ENCODE data around the gene CCL21. TPM values are rescaled to one million over a fixed set of nuclear protein-coding genes. Genes with fewer than 3 reads are reported as not detected.
"Not testable (repeated sequence)": the region's sequence is repeated elsewhere in the genome, so short reads cannot be mapped to it uniquely, and the experiment has no call there.

CCL21 gene
- not detected for total RNA-seq (2013)
- polyA plus RNA-seq: not detected
- polyA minus RNA-seq: not detected in 2 replicates
- 0 to 0.23 (median 0) reads per million in 11 experiments for total RNA-seq

- H3K27ac ChIP-seq (ENCODE audit: low read depth in 1 of 2, low read length in 2 of 2): no peak within 1 kb of the TSS
- H4K20me1 ChIP-seq (ENCODE audit: insufficient read depth, low read length): no peaks in the 10 kb centered on the region
- no peak within 1 kb of the TSS for H3K4me3 ChIP-seq (replicated peaks in 1 of 3; ENCODE audit: low read depth in 2 of 3, low read length in 3 of 3)
- H3K27me3 ChIP-seq (ENCODE audit: control insufficient read depth in 2 of 2, insufficient read depth in 2 of 2, low read length in 2 of 2): peaks cover 2 to 6% of the 10 kb centered on the region in 2 donors
- H3K79me2 ChIP-seq (ENCODE audit: insufficient read depth, low read length): no peaks in the 10 kb centered on the region
- intact Hi-C loops (cut with micrococcal nuclease): no loop called here
- no CpG with 5 or more reads among the region's 2 CpGs for WGBS (ENCODE audit: insufficient coverage)
- no peak within 1 kb of the TSS for H3K9ac ChIP-seq (ENCODE audit: insufficient read depth, low read length, poor library complexity, severe bottlenecking)
- no peak for TF ChIP-seq CTCF (IDR thresholded peaks at IDR 0.05)
- peaks cover 14 to 22% (median 21%) of the 10 kb centered on the region in 3 donors for H3K27me3 Mint-ChIP-seq (ENCODE audit: low read depth in 3 of 3)
- H3K4me2 ChIP-seq (replicated peaks; ENCODE audit: extremely low read depth, low read length, poor library complexity, severe bottlenecking): no peak within 1 kb of the TSS
- H3K4me1 Mint-ChIP-seq: peaks cover 4% of the 10 kb centered on the region
- no peaks in the 10 kb centered on the region for H3K36me3 ChIP-seq (replicated peaks in 1 of 2; ENCODE audit: control insufficient read depth in 1 of 2, insufficient read depth in 2 of 2, low read length in 2 of 2)
- H3K9me3 Mint-ChIP-seq: no peaks in the 10 kb centered on the region
- no peak within 1 kb of the TSS for H2AFZ ChIP-seq (ENCODE audit: insufficient read depth, low read depth, low read length, poor library complexity, severe bottlenecking)
- peak within 1 kb of the TSS in 1 of 7 donors; percentile 21 for H3K27ac Mint-ChIP-seq
- DNase-seq: no peak
- H3K9me3 ChIP-seq (replicated peaks in 1 of 2; ENCODE audit: control insufficient read depth in 1 of 2, insufficient read depth in 1 of 2, low read length in 2 of 2): no peaks in the 10 kb centered on the region
- no peaks in the 10 kb centered on the region for H3K36me3 Mint-ChIP-seq
- H3K4me1 ChIP-seq (ENCODE audit: control insufficient read depth in 1 of 2, insufficient read depth in 2 of 2, low read length in 2 of 2): peaks cover 0 to 4% of the 10 kb centered on the region in 2 donors
- H3K4me3 Mint-ChIP-seq: no peak within 1 kb of the TSS
These were observed at the start of gene CCL21 for GRCh38 chr9:34710023-34710422. TSS of gene CCL21 (minus strand) at chr9:34710136. CDS start at chr9:34710066, 70 bp downstream.

- no peak overlapping the region for H2AFZ ChIP-seq (ENCODE audit: insufficient read depth, low read depth, low read length, poor library complexity, severe bottlenecking)
- Mint-ChIP-seq H3K27me3 (ENCODE audit: low read depth in 3 of 3) (peaks cover 14 to 38% (median 27%) of the 10 kb centered on the region in 3 donors), H3K4me1 (peaks cover 4% of the 10 kb centered on the region), H3K9me3 (peaks cover 0 to 3% (median 0%) of the 10 kb centered on the region in 7 donors), H3K27ac (no peak overlapping the region), H3K36me3 (no peaks in the 10 kb centered on the region), H3K4me3 (peak overlapping the region in 1 of 2 donors; percentile 32)
- H3K27ac ChIP-seq (ENCODE audit: low read depth in 1 of 2, low read length in 2 of 2): no peak overlapping the region
- H3K36me3 ChIP-seq (replicated peaks in 1 of 2; ENCODE audit: control insufficient read depth in 1 of 2, insufficient read depth in 2 of 2, low read length in 2 of 2): no peaks in the 10 kb centered on the region
- no peak overlapping the region for H3K4me2 ChIP-seq (replicated peaks; ENCODE audit: extremely low read depth, low read length, poor library complexity, severe bottlenecking)
- no peaks in the 10 kb centered on the region for H3K79me2 ChIP-seq (ENCODE audit: insufficient read depth, low read length)
- DNase-seq: no peak
- intact Hi-C loops (cut with micrococcal nuclease): no loop called here
- H3K9me3 ChIP-seq (replicated peaks in 1 of 2; ENCODE audit: control insufficient read depth in 1 of 2, insufficient read depth in 1 of 2, low read length in 2 of 2): no peaks in the 10 kb centered on the region
- H3K27me3 ChIP-seq (ENCODE audit: control insufficient read depth in 2 of 2, insufficient read depth in 2 of 2, low read length in 2 of 2): peaks cover 0 to 15% of the 10 kb centered on the region in 2 donors
- no peak overlapping the region for H3K4me3 ChIP-seq (replicated peaks in 1 of 3; ENCODE audit: low read depth in 2 of 3, low read length in 3 of 3)
- 95% methylated on average over 12 of the region's 13 CpGs for WGBS (ENCODE audit: insufficient coverage)
- no peak for TF ChIP-seq CTCF (IDR thresholded peaks at IDR 0.05)
- no peaks in the 10 kb centered on the region for H3K4me1 ChIP-seq (ENCODE audit: control insufficient read depth in 1 of 2, insufficient read depth in 2 of 2, low read length in 2 of 2)
- no peaks in the 10 kb centered on the region for H4K20me1 ChIP-seq (ENCODE audit: insufficient read depth, low read length)
- H3K9ac ChIP-seq (ENCODE audit: insufficient read depth, low read length, poor library complexity, severe bottlenecking): no peak overlapping the region
These were observed 49.6 kb upstream of the CCL21 start for GRCh38 chr9:34759432-34760134.

GRCh38 chr9:34750320-34750719 is 40.4 kb upstream of the CCL21 start:
- H3K36me3 Mint-ChIP-seq; H3K27ac ChIP-seq (ENCODE audit: low read depth in 1 of 2, low read length in 2 of 2); H3K9ac ChIP-seq (ENCODE audit: insufficient read depth, low read length, poor library complexity, severe bottlenecking); H3K36me3 ChIP-seq (replicated peaks in 1 of 2; ENCODE audit: control insufficient read depth in 1 of 2, insufficient read depth in 2 of 2, low read length in 2 of 2); H3K9me3 ChIP-seq (replicated peaks in 1 of 2; ENCODE audit: control insufficient read depth in 1 of 2, insufficient read depth in 1 of 2, low read length in 2 of 2); H4K20me1 ChIP-seq (ENCODE audit: insufficient read depth, low read length); H3K4me3 Mint-ChIP-seq; H3K4me1 Mint-ChIP-seq; H3K79me2 ChIP-seq (ENCODE audit: insufficient read depth, low read length); H3K27ac Mint-ChIP-seq; H3K4me2 ChIP-seq (replicated peaks; ENCODE audit: extremely low read depth, low read length, poor library complexity, severe bottlenecking); H3K4me1 ChIP-seq (ENCODE audit: control insufficient read depth in 1 of 2, insufficient read depth in 2 of 2, low read length in 2 of 2); intact Hi-C loops (cut with micrococcal nuclease); DNase-seq; H3K4me3 ChIP-seq (replicated peaks in 1 of 3; ENCODE audit: low read depth in 2 of 3, low read length in 3 of 3); H2AFZ ChIP-seq (ENCODE audit: insufficient read depth, low read depth, low read length, poor library complexity, severe bottlenecking): not testable (repeated sequence)
- WGBS (ENCODE audit: insufficient coverage): no CpG with 5 or more reads among the region's 2 CpGs
- H3K9me3 Mint-ChIP-seq: peaks cover 0 to 12% (median 10%) of the 10 kb centered on the region in 7 donors
- peaks cover 17 to 48% (median 25%) of the 10 kb centered on the region in 3 donors for H3K27me3 Mint-ChIP-seq (ENCODE audit: low read depth in 3 of 3)
- H3K27me3 ChIP-seq (ENCODE audit: control insufficient read depth in 2 of 2, insufficient read depth in 2 of 2, low read length in 2 of 2): peaks cover 13 to 15% of the 10 kb centered on the region in 2 donors

Data from CD14-positive monocyte (primary cell).